CD4-positive, CD25-positive, alpha-beta regulatory T cell (primary cell): ENCODE data around the gene FAM13A. TPM values are rescaled to one million over a fixed set of nuclear protein-coding genes. Genes with fewer than 3 reads are reported as not detected.

Experiments used
- ATAC-seq, 2 donors: fragments of 150-1000 bp; cut with Tn5 transposase; one replicate each; pipeline ENCODE4 v1.10.0; 2021; ENCODE audit warnings: low read depth in 2 of 2, moderate number of reproducible peaks in 2 of 2, moderate library complexity in 1 of 2
- DNase-seq, 3 donors: peaks; one replicate each; pipeline versions ENCODE4 v3.0.0 to v3.0.0-alpha.2; 2012 to 2022; ENCODE audit warnings: mixed read lengths in 1 of 3
- H3K27ac ChIP-seq: one replicate; pipeline ENCODE4 v1.7.0; 2013; ENCODE audit warnings: mild to moderate bottlenecking, low read length; ENCODE audit not compliant: insufficient read depth, poor library complexity, severe bottlenecking
- H3K27me3 ChIP-seq: one replicate; pipeline ENCODE4 v1.7.0; 2013; ENCODE audit warnings: low read length; ENCODE audit not compliant: control insufficient read depth, insufficient read depth
- H3K36me3 ChIP-seq: one replicate; pipeline ENCODE4 v1.7.0; 2013; ENCODE audit warnings: mild to moderate bottlenecking, low read length, moderate library complexity; ENCODE audit not compliant: control insufficient read depth, insufficient read depth
- H3K4me1 ChIP-seq: 2 replicates; pipeline ENCODE4 v1.7.0; 2013; ENCODE audit warnings: mild to moderate bottlenecking, low read length; ENCODE audit not compliant: insufficient read depth, control insufficient read depth, poor library complexity, severe bottlenecking
- H3K4me3 ChIP-seq: one replicate; pipeline ENCODE4 v1.7.0; 2013; ENCODE audit warnings: low read depth, mild to moderate bottlenecking, low read length, moderate library complexity
- H3K9me3 ChIP-seq, 2 experiments: 1 replicate in 1 of 2; 2 replicates in 1 of 2; pipeline ENCODE4 v1.7.0; 2013; ENCODE audit warnings: low read length in 2 of 2, mild to moderate bottlenecking in 1 of 2, moderate library complexity in 1 of 2; ENCODE audit not compliant: control insufficient read depth in 2 of 2
- H3K27ac Mint-ChIP-seq, 3 donors: one replicate each; pipeline ENCODE4 v1.8.0; 2020 to 2022; ENCODE audit warnings: mild to moderate bottlenecking in 3 of 3, mixed read lengths in 3 of 3, moderate library complexity in 2 of 3
- H3K27me3 Mint-ChIP-seq: one replicate; pipeline ENCODE4 v1.8.0; 2022; ENCODE audit warnings: mild to moderate bottlenecking, mixed read lengths
- H3K36me3 Mint-ChIP-seq: one replicate; pipeline ENCODE4 v1.8.0; 2020; ENCODE audit warnings: mixed read lengths
- H3K4me1 Mint-ChIP-seq, 4 donors: one replicate each; pipeline ENCODE4 v1.8.0; 2020 to 2022; ENCODE audit warnings: mixed read lengths in 4 of 4, mild to moderate bottlenecking in 1 of 4
- H3K4me3 Mint-ChIP-seq, 4 donors: one replicate each; pipeline ENCODE4 v1.8.0; 2020 to 2022; ENCODE audit warnings: mild to moderate bottlenecking in 4 of 4, mixed read lengths in 4 of 4, moderate library complexity in 3 of 4
- H3K9me3 Mint-ChIP-seq, 7 donors: one replicate each; pipeline ENCODE4 v1.8.0; 2020 to 2022; ENCODE audit warnings: mixed read lengths in 7 of 7, mild to moderate bottlenecking in 3 of 7, moderate library complexity in 2 of 7
- polyA plus RNA-seq, 4 donors: library from polyadenylated mRNA; unstranded; fragments of 300-500 nt; fragmentation: Illumina TruSeq; gene quantifications; one replicate each; pipeline ENCODE4 v1.2.3, GENCODE V29; 2021
- total RNA-seq: library from RNA; stranded (reverse); gene quantifications from one replicate; pipeline ENCODE4 v1.2.3, GENCODE V29; 2022

FAM13A gene
- total and polyA plus RNA-seq, 5 donors from 2014 or later = 7.8 to 38.4 (median 11.1) TPM

DNA sequence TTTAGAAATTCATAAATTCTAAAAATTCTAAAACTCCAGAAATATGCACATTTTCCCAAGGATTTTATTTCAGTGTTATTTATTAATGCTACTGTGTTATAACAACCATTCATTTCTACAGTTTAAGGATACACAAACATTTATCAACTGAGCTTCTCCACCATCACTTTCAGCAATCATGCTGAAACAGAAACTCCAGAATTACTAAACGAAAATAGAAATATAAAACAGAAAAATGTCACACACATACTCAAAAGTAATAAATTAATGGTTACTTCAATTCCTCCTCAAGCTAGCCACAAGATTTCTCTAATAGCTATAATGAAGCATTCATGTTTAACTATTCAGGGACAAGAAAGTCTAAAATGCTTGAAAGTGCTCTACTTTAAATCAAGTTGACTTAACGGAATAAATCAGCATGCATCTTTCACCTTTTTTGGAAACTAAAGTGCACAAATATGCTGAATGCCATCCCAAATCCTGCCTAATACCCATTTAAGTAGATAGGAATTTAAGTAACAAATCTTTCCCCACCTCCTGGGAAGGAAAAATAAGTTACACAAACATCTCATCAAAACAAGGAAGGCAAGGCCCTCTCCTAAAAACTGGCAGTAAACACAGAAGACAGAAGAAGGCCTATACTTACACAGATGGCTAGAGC is 563 bp downstream of the FAM13A start:
- Mint-ChIP-seq H3K9me3 (peaks cover 0 to 12% (median 1%) of the 10 kb centered on the region in 7 donors), H3K4me3 (no peak overlapping the region), H3K36me3 (peaks cover 2% of the 10 kb centered on the region), H3K27me3 (no peaks in the 10 kb centered on the region), H3K4me1 (peaks cover 6 to 21% (median 8%) of the 10 kb centered on the region in 4 donors), H3K27ac (no peak overlapping the region)
- Histone ChIP-seq H3K9me3 (no peaks in the 10 kb centered on the region), H3K27ac (no peak overlapping the region), H3K4me3 (no peak overlapping the region), H3K36me3 (no peaks in the 10 kb centered on the region), H3K27me3 (no peaks in the 10 kb centered on the region), H3K4me1 (no peaks in the 10 kb centered on the region)
- ATAC-seq (no peak), DNase-seq (no peak)

DNA sequence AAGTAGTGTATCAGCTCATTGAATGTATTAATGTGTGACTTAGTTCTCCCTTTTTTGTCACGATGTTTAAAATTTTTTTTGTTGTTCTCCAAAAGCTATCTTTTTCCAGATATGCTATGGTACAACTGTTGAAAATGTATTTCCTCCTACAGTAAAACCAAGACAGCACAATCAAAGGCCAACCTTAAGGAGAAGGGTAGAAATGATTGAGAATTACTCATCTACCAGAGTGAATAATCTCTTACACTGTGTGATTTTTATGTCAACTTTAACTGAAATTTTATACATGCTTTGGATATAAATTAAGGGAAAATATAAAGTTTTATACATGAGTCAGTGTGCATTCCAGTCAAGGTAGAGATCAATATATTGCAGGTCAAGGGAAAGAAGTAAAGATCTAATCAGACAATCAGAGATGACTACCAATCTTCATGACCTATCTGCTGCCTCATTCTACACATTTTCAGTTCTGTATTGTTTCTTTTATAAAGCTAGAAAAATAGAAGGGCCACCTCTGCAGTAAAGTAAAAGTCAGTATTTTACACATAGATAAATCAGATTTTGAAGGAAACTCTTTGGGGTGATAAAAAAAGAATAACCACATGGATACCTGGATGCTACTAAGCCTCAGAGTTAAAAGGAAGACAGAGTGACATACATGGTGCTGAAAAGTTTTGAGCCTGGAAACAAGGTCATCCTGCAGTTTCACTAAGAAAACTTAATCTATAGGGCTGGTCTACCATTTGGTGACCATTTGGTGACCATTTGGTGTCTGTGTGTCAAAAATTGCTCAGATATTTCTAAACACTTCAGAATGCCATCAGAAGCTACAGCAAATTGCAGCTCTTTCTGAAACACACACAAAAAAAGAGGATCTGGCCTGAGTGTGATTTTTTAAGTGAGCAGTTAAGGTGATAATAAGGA is 1.6 kb downstream of the FAM13A start:
- Histone ChIP-seq H3K36me3 (no peaks in the 10 kb centered on the region), H3K27ac (no peak overlapping the region), H3K4me1 (no peaks in the 10 kb centered on the region), H3K9me3 (no peaks in the 10 kb centered on the region), H3K4me3 (no peak overlapping the region), H3K27me3 (no peaks in the 10 kb centered on the region)
- Mint-ChIP-seq H3K27ac (no peak overlapping the region), H3K27me3 (no peaks in the 10 kb centered on the region), H3K36me3 (peaks cover 4% of the 10 kb centered on the region), H3K4me1 (peaks cover 8 to 21% (median 9%) of the 10 kb centered on the region in 4 donors), H3K9me3 (peaks cover 0 to 6% (median 4%) of the 10 kb centered on the region in 7 donors), H3K4me3 (no peak overlapping the region)
- ATAC-seq (no peak), DNase-seq (no peak)

DNA sequence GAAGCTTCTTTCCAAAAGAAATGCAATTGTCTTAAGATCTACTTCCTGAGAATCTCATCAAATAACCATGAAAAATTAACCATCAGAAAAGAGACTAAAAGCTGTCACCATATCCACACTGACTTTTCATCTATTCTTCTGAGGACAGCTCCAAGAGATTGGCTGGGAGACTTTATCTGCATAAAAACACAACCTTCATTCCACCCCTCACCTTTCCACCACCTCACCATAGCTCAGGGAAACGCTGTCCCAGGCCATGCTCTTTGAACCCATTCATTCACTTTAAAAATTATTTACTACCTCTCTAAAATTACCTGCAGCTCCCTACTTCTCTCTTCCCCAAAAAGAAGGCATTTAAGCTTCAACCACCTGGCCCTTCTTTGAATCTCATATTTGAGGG is 2.4 kb downstream of the FAM13A start:
- ATAC-seq (no peak), DNase-seq (no peak)
- Histone ChIP-seq H3K27me3 (no peaks in the 10 kb centered on the region), H3K27ac (no peak overlapping the region), H3K4me3 (no peak overlapping the region), H3K36me3 (no peaks in the 10 kb centered on the region), H3K9me3 (no peaks in the 10 kb centered on the region), H3K4me1 (no peaks in the 10 kb centered on the region)
- peaks cover 8 to 21% (median 9%) of the 10 kb centered on the region in 4 donors for H3K4me1 Mint-ChIP-seq
- no peaks in the 10 kb centered on the region for H3K27me3 Mint-ChIP-seq
- peaks cover 4% of the 10 kb centered on the region for H3K36me3 Mint-ChIP-seq
- no peak overlapping the region for H3K4me3 Mint-ChIP-seq
- no peak overlapping the region for H3K27ac Mint-ChIP-seq
- H3K9me3 Mint-ChIP-seq = peaks cover 0 to 6% (median 4%) of the 10 kb centered on the region in 7 donors

- no peaks in the 10 kb centered on the region for H3K36me3 ChIP-seq
- Mint-ChIP-seq H3K9me3 (peaks cover 0 to 6% (median 4%) of the 10 kb centered on the region in 7 donors), H3K4me1 (peaks cover 0 to 4% (median 2%) of the 10 kb centered on the region in 4 donors), H3K27ac (no peak overlapping the region), H3K4me3 (no peak overlapping the region), H3K36me3 (peaks cover 4% of the 10 kb centered on the region), H3K27me3 (no peaks in the 10 kb centered on the region)
- no peak overlapping the region for H3K27ac ChIP-seq
- ATAC-seq (no peak), DNase-seq (no peak)
- H3K9me3 ChIP-seq = no peaks in the 10 kb centered on the region
- no peaks in the 10 kb centered on the region for H3K4me1 ChIP-seq
- H3K27me3 ChIP-seq = no peaks in the 10 kb centered on the region
- no peak overlapping the region for H3K4me3 ChIP-seq
Observed at GRCh38 chr4:89049853-89050252, 7.1 kb downstream of the FAM13A start.

GRCh38 chr4:89048906-89049601 is 7.9 kb downstream of the FAM13A start:
- H3K36me3 Mint-ChIP-seq = peaks cover 4% of the 10 kb centered on the region
- no peaks in the 10 kb centered on the region for H3K4me1 ChIP-seq
- no peak overlapping the region for H3K4me3 Mint-ChIP-seq
- H3K36me3 ChIP-seq = no peaks in the 10 kb centered on the region
- no peak overlapping the region for H3K27ac Mint-ChIP-seq
- DNase-seq (no peak), ATAC-seq (no peak)
- peaks cover 0 to 4% (median 0%) of the 10 kb centered on the region in 4 donors for H3K4me1 Mint-ChIP-seq
- H3K4me3 ChIP-seq = no peak overlapping the region
- H3K27me3 ChIP-seq = no peaks in the 10 kb centered on the region
- H3K27ac ChIP-seq = no peak overlapping the region
- no peaks in the 10 kb centered on the region for H3K27me3 Mint-ChIP-seq
- H3K9me3 Mint-ChIP-seq = peaks cover 0 to 6% (median 4%) of the 10 kb centered on the region in 7 donors
- H3K9me3 ChIP-seq = no peaks in the 10 kb centered on the region

GRCh38 chr4:89044147-89044900 is 12.7 kb downstream of the FAM13A start:
- Mint-ChIP-seq H3K36me3 (no peaks in the 10 kb centered on the region), H3K4me3 (no peak overlapping the region), H3K27me3 (no peaks in the 10 kb centered on the region), H3K27ac (peak overlapping the region in 1 of 3 donors; percentile 13), H3K4me1 (no peaks in the 10 kb centered on the region), H3K9me3 (peaks cover 0 to 1% (median 0%) of the 10 kb centered on the region in 7 donors)
- Histone ChIP-seq H3K9me3 (no peaks in the 10 kb centered on the region), H3K27ac (no peak overlapping the region), H3K36me3 (no peaks in the 10 kb centered on the region), H3K4me1 (no peaks in the 10 kb centered on the region), H3K27me3 (no peaks in the 10 kb centered on the region), H3K4me3 (no peak overlapping the region)
- DNase-seq (no peak), ATAC-seq (no peak)

GRCh38 chr4:89042055-89042454 is 14.9 kb downstream of the FAM13A start:
- Mint-ChIP-seq H3K4me1 (no peaks in the 10 kb centered on the region), H3K36me3 (peaks cover 5% of the 10 kb centered on the region), H3K9me3 (peaks cover 0 to 6% (median 0%) of the 10 kb centered on the region in 7 donors), H3K4me3 (no peak overlapping the region), H3K27ac (no peak overlapping the region), H3K27me3 (no peaks in the 10 kb centered on the region)
- Histone ChIP-seq H3K27me3 (no peaks in the 10 kb centered on the region), H3K9me3 (peaks cover 0 to 1% of the 10 kb centered on the region in 2 experiments), H3K4me3 (no peak overlapping the region), H3K36me3 (no peaks in the 10 kb centered on the region), H3K4me1 (no peaks in the 10 kb centered on the region), H3K27ac (no peak overlapping the region)
- ATAC-seq (no peak), DNase-seq (no peak)
